ENCODE data around the gene GNG3. TPM values are rescaled to one million over a fixed set of nuclear protein-coding genes. Genes with fewer than 3 reads are reported as not detected.

GNG3 gene
- total and polyA plus RNA-seq, 2 of the 8 experiments (the other 6 are each of a cell fraction or from before 2014, with no cell fraction given): 4.9 to 12.1 TPM

GRCh38 chr11:62752177-62752785 is 44.8 kb downstream of the GNG3 start:
- Histone ChIP-seq H3K27ac (ENCODE audit: low read depth, low read length) (no peak overlapping the region), H3K23me2 (ENCODE audit: low read depth, low read length) (no peaks in the 10 kb centered on the region; the same call in 1 of the 2 replicates), H3K79me1 (ENCODE audit: low read depth, low read length) (peaks cover 16% of the 10 kb centered on the region), H3K27me3 (replicated peaks in 1 of 4; ENCODE audit: control insufficient read depth in 3 of 4, extremely low read depth in 1 of 4, insufficient read depth in 3 of 4, low read length in 3 of 4) (no peaks in the 10 kb centered on the region), H4K5ac (ENCODE audit: insufficient read length, low read depth, low read length) (no peak overlapping the region), H3K23ac (ENCODE audit: insufficient read length) (no peak overlapping the region), H3K14ac (ENCODE audit: insufficient read length) (no peak overlapping the region), H2BK15ac (ENCODE audit: low read length) (no peak overlapping the region), H2BK12ac (ENCODE audit: low read depth, low read length) (no peak overlapping the region), H4K20me1 (replicated peaks in 1 of 2; ENCODE audit: control insufficient read depth in 1 of 2, insufficient read depth in 2 of 2, low read length in 2 of 2) (peaks cover 14 to 22% of the 10 kb centered on the region in 2 experiments), H4K91ac (replicated peaks; ENCODE audit: insufficient read length, low read length) (no peak overlapping the region), H3K18ac (ENCODE audit: extremely low read depth, low read length) (no peak overlapping the region), H2AFZ (ENCODE audit: low read length) (no peak overlapping the region), H2AK5ac (ENCODE audit: low read depth, low read length) (no peak overlapping the region), H3K4ac (replicated peaks; ENCODE audit: insufficient read length, low read depth, low read length) (no peak overlapping the region), H3K56ac (replicated peaks; ENCODE audit: insufficient read length, low read depth, low read length) (no peak overlapping the region), H2BK120ac (replicated peaks; ENCODE audit: low read depth, low read length) (no peak overlapping the region), H4K8ac (ENCODE audit: extremely low read depth, insufficient read depth, low read length) (no peak overlapping the region), H2BK5ac (ENCODE audit: low read depth, low read length) (no peak overlapping the region), H3K9me3 (ENCODE audit: insufficient read depth in 2 of 2, low read depth in 1 of 2, low read length in 1 of 2) (no peaks in the 10 kb centered on the region), H3K4me1 (replicated peaks in 1 of 4; ENCODE audit: control insufficient read depth in 3 of 4, insufficient read depth in 4 of 4, low read length in 3 of 4) (peaks cover 3 to 7% (median 4%) of the 10 kb centered on the region in 4 experiments), H3K79me2 (ENCODE audit: control insufficient read depth in 1 of 2, insufficient read depth in 2 of 2, low read length in 2 of 2) (peaks cover 10 to 57% of the 10 kb centered on the region in 2 experiments), H3K36me3 (ENCODE audit: control insufficient read depth in 2 of 4, insufficient read depth in 4 of 4, low read length in 3 of 4) (peaks cover 14 to 34% (median 19%) of the 10 kb centered on the region in 4 experiments), H2BK20ac (ENCODE audit: low read length) (no peak overlapping the region), H3K4me2 (ENCODE audit: insufficient read depth in 1 of 2, low read depth in 2 of 2, low read length in 2 of 2) (no peak overlapping the region; a peak in 1 of 4 replicates), H3K9ac (replicated peaks in 1 of 4; ENCODE audit: extremely low read depth in 1 of 4, low read depth in 3 of 4, low read length in 3 of 4) (no peak overlapping the region), H3K4me3 (ENCODE audit: extremely low read depth in 1 of 4, insufficient read depth in 2 of 4, low read depth in 3 of 4, low read length in 4 of 4) (no peak overlapping the region)
- no peak for DNase-seq (ENCODE audit: low read depth in 1 of 2, low spot score in 2 of 2)
- no peak for FAIRE-seq
- POLR2A ChIA-PET (ENCODE audit: partially characterized antibody): interaction anchor here (0.9 to 16.9 kb wide), 14 partner anchors 7 to 161 kb away, joined by 3 to 192 read pairs (median 10); partner anchors contain the start of genes BSCL2, GNG3, HNRNPUL2 and SLC3A2
- CTCF ChIA-PET (ENCODE audit: partially characterized antibody): interaction anchor here (0.6 to 5.4 kb wide), 10 partner anchors 10 to 80 kb away, joined by 3 to 48 read pairs (median 4); partner anchors contain the start of genes TAF6L, TEX54, TMEM179B and TTC9C
- WGBS, 2 experiments (ENCODE audit: extremely low coverage in 1 of 2, insufficient coverage in 1 of 2, insufficient read length in 1 of 2, insufficient replicate concordance in 2 of 2, low coverage in 1 of 2, low lambda C conversion rate in 2 of 2, missing lambda C conversion rate in 1 of 2): 93% methylated on average over 14 of the region's 14 CpGs; no CpG with 5 or more reads in 1 of the 2 experiments
- TF ChIP-seq BACH1 (IDR thresholded peaks at IDR 0.05; ENCODE audit: low read length) (no peak), TBP (IDR thresholded peaks at IDR 0.05; ENCODE audit: low read depth, low read length) (no peak), USF2 (IDR thresholded peaks at IDR 0.05; ENCODE audit: low read length) (no peak)
